Kidney capillary endothelial cell (primary cell): ENCODE measurements around the gene LMAN1.

ENCODE experiments used
- DNase-seq: peaks from one replicate; pipeline ENCODE4 v3.0.0-alpha.2; 2018; ENCODE audit warnings: low spot score

The LMAN1 gene

DNA sequence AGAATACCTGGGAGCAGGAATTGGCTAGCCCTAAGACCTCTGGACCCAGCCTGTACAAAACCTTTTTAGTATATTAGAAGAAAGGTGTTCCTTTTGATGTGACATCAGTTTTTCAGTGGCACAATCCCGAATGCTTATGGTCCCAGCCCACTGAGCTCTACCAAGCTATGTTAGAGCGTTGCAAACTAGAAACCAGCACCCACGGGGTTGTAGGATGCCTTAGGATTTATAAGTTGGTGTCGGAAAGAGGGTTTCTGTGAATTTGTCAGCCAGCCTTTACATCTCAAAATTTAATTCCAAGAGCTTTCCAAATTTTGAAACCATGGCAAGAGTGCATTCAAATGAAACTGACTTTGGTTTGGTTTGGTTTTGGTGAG, 499 bp upstream of the LMAN1 start:
- DNase-seq = no peak

DNA sequence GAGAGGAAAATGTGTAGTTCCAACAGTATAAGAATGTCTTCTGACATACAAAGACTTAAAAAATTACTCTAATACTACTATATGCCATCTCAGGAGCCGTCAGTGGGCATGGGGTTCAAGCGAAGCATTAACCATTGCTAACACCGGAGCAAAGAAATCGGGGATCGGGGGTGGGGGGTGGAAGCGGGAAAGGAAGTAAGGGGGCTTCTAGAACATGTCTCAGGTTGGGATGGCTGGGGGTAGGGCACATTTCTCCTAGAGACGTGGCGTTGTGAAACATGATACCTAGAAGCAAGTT, 702 bp downstream of the LMAN1 start:
- DNase-seq = peak; percentile 18

- DNase-seq = peak; percentile 69
These were observed 1.1 kb downstream of the LMAN1 start for GRCh38 chr18:59357928-59358327.

- no peak for DNase-seq
These were observed 4.3 kb downstream of the LMAN1 start for GRCh38 chr18:59354731-59355130.

DNA sequence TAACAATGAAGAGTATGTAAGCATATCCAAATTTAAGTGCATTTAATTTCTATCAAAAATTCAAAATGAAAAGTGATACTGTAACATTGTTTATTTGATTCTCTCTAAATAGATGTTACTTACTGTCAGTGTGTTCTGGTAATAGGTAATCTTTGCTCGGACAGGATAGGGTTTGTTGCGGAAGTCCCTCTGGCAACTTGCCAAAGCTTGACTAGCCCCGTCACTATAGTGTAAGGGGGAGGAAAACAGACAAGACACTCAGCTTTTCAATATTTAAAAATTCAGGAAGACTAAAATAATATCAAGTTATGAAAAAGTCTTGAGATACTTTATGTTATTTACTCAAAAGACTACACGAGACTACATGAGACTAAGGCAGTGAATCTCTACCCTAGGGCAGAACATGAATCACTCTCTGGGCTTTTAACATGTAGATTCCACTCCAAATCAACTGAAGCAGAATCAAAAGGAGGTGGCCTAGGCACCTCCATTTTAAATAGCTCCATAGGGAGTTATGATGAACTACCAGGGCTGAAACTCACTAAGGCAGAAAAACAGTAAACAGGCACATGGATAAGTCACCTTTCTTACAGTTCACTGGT, 5.9 kb downstream of the LMAN1 start:
- peak; percentile 15 for DNase-seq

DNA sequence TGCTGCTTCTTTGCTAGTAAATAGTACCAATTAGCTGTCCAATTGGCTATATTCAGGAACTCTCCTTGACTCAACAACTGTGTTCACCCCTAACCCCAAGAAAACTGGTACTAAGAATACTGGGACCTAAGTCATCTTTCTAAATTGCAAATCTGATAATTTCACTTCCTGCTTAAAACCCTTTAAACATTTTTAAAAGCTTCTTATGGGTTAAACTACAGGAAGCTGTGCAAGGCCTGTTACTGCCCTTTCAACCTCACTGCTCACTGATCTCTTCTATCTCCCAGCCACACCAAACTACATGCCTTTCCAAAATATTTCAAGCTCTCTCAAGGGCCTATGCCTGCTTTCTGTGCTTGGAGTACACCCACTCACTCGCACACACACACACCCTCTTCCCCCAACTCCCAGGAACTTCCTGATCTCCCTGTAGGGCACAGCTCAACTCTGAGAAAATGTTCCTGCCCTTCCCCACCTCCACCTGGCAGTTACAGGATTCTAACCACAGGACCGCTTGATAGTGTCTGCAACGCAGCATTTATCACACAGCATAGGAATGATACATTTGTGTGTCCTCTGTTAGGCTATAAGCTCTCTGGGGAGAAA, 6.7 kb downstream of the LMAN1 start:
- DNase-seq = no peak

GRCh38 chr18:59345556-59345955, 13.5 kb downstream of the LMAN1 start:
- no peak for DNase-seq

DNA sequence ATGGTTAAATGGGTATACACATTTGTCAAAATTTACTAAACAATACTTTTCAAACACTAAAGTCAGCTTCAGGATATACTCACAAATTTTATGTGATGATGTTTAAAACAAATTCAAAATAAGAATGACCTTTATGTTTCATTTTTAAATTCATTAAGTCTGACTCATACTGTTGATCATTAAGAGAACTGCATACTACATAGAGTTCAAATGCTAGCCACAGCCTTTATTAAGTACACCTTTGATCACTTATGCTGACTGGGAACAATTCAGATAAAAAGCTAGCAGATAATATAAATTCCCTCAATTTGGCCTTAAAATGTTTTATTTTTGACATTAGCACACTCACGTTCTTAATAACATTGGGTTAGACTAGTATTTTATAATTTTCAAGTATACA, 14.1 kb downstream of the LMAN1 start:
- DNase-seq = no peak

DNA sequence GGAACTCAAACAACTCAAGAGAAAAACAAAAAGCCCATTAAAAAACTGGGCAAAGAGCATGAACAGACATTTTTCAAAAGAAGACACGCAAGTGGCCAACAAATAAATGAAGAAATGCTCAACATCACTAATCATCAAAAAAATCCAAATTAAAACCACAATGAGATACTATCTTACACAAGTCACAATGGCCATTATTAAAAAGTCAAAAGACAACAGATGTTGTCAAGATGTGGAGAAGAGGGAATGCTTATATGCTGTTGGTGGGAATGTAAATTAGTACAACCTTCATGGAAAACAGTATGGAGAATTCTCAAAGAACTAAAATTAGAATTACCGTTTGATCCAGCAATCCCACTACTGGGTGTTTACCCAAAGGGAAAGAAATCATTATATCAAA, 15.1 kb downstream of the LMAN1 start:
- no peak for DNase-seq

- DNase-seq = no peak
These were observed 18.2 kb downstream of the LMAN1 start for GRCh38 chr18:59340817-59341216.

GRCh38 chr18:59340312-59340711, 18.8 kb downstream of the LMAN1 start:
- DNase-seq = no peak

- no peak for DNase-seq
These were observed 26.1 kb downstream of the LMAN1 start for GRCh38 chr18:59332986-59333385.

GRCh38 chr18:59328683-59329082, 30.4 kb downstream of the LMAN1 start:
- DNase-seq = no peak

DNA sequence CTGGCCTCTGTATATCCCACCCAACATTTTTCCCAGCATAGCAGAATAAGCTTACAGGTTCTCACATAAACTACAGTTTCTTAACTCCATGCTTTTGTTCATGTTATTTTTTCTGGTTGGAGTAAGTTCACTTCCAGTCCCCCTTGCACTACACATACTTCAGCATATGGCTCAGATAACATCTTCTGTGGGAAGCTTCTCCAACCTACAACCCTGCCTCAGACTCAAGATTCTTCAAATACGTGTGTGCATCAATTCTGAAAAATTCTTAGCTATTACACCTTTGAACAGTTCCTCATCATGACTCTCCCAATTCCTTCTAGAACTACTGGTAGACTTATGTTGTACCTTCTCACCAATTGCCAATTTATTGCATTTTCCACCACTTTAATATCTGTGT, 33.1 kb downstream of the LMAN1 start:
- no peak for DNase-seq

- no peak for DNase-seq
These were observed 34.5 kb downstream of the LMAN1 start for GRCh38 chr18:59324623-59324971.

- no peak for DNase-seq
These were observed 35.0 kb downstream of the LMAN1 start for GRCh38 chr18:59323931-59324622.

DNA sequence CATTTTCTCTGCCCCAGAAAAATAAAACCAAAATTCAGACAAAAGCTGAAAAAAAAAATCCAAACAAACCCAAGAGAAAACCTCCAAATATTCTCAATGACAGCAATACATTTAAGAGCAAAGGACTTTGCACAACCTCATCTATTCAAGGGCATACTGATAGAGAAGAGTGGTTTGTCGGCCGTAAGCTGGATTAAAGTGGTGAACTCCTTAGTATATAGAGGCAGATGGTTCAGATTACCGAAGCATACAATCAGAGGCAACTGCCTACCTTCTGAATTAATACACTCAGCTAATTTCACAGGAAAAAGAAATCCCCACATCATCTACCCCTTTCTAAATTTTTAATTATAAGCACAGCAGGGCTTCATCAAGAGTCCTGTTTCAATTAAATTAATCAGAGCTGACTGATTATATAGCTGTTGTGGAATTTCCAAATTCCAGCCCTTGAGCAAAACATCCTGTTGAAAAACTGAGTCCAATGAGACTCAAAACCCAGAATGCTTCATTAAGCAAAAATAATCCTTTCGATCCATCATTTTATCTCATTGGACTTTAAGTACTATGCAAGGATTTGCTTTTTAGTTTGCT, 40.5 kb downstream of the LMAN1 start, which contains the start of gene CPLX4:
TSS of gene CPLX4 (minus strand) at position 190 of the 591 bp plus-strand sequence. CDS start at position 3, 187 bp downstream.
- DNase-seq = no peak

GRCh38 chr18:59311631-59312030, 47.4 kb downstream of the LMAN1 start:
- DNase-seq = no peak

- DNase-seq = no peak
These were observed 50.2 kb downstream of the LMAN1 start for GRCh38 chr18:59308938-59309260.

DNA sequence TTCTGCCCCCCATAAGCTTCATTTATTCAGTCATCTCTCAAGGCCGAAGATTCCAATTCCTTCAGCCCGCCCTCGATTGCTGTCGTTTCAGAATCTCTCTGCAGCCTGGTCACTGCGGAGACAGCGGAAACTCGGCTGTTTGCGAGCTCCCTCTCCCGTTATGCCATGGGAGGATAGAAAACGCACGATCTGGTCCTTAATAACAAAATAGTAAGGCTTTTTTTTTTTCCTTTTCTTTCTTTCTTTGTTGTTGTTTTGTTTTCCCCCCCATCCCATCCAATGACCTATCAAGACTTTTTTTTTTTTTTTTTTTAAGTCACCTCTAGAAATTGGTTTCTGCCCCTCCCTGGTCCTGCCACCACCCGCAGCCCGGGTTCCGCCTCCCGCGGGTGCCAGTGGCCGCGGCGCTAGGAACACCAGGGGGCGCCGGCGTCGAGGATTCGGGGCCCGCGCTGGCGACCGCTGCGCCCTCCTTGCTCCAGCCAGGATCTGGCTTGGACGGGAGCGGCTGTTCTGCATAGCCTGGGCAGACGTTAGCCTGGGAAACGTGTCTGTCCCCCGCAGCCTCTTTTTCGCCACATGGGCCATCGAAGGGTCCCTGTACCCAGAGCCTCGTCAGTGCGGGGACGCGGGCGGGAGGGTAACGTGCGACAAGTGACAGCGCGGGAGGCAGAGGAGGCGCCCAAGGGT, 50.7 kb downstream of the LMAN1 start:
- DNase-seq = peak; percentile 55

- DNase-seq = no peak
These were observed 52.4 kb downstream of the LMAN1 start for GRCh38 chr18:59306640-59307039.

- DNase-seq = no peak
These were observed 53.8 kb downstream of the LMAN1 start for GRCh38 chr18:59305295-59305694.

GRCh38 chr18:59303656-59304195, 55.3 kb downstream of the LMAN1 start:
- no peak for DNase-seq
